HepG2 (cell line): ENCODE measurements around the gene AUH. TPM values are rescaled to one million over a fixed set of nuclear protein-coding genes. Genes with fewer than 3 reads are reported as not detected.

Experiments
- ATAC-seq: fragments of 200-7000 bp; cut with Tn5 transposase; 3 replicates; pipeline ENCODE4 v1.9.1; 2020; ENCODE audit warnings: mild to moderate bottlenecking, moderate library complexity
- BruUV-seq: library from RNA; stranded (reverse); fragments of 400-500 nt; replicated peaks from 2 replicates; lab custom pipeline; 2021; lab: Mats Ljungman, UMichigan
- CTCF ChIA-PET: fragments of 300-600 bp; formaldehyde crosslinking; extraction: SDS; loops from one replicate; lab custom pipeline; 2021; ENCODE audit warnings: low total read pairs, inconsistent platforms, low intra/inter-chr PET ratio; lab: Yijun Ruan, JAX
- POLR2A ChIA-PET: fragments of 350-600 bp; sonication (Branson Sonifier 250); formaldehyde crosslinking; loops from one replicate; lab custom pipeline; 2020; ENCODE audit warnings: antibody characterized with exemption, inconsistent platforms; lab: Yijun Ruan, JAX
- DNase-seq: peaks from one replicate; pipeline ENCODE4 v3.0.0-alpha.2; 2015; ENCODE audit warnings: low spot score
- FAIRE-seq: peaks from 3 replicates; lab custom pipeline; 2011; peaks lifted over from hg19 to GRCh38; lab: Jason Lieb, UNC
- H2AFZ ChIP-seq: one replicate; pipeline ENCODE4 v1.6.1; 2011; ENCODE audit warnings: low read length, inconsistent platforms
- H3K27ac ChIP-seq: fragments of 300-600 bp; 3 replicates; pipeline ENCODE4 v1.8.0; 2011; ENCODE audit warnings: mixed run types, mild to moderate bottlenecking, mixed read lengths, low read length, inconsistent platforms; ENCODE audit not compliant: insufficient read depth; ENCODE audit errors: extremely low read length
- H3K27me3 ChIP-seq, 2 experiments: fragments of 200-600 bp in 1 of 2; 2 replicates in 1 of 2; 3 replicates in 1 of 2; pipeline versions ENCODE4 v1.6.0 to v1.8.0; 2011; ENCODE audit warnings: low read length in 2 of 2, mild to moderate bottlenecking in 2 of 2, moderate library complexity in 2 of 2, inconsistent platforms in 1 of 2; ENCODE audit not compliant: insufficient read depth in 2 of 2, control insufficient read depth in 1 of 2
- H3K36me3 ChIP-seq, 2 experiments: fragments of 200-600 bp in 1 of 2; replicated peaks in 1 of 2; 2 replicates in 1 of 2; 3 replicates in 1 of 2; pipeline versions ENCODE4 v1.5.1 to v1.8.0; 2011; ENCODE audit warnings: low read length in 2 of 2, inconsistent platforms in 1 of 2; ENCODE audit not compliant: insufficient read depth in 2 of 2, control insufficient read depth in 1 of 2
- H3K4me1 ChIP-seq: 2 replicates; pipeline ENCODE4 v1.5.1; 2012; ENCODE audit warnings: low read length, inconsistent platforms; ENCODE audit not compliant: insufficient read depth
- H3K4me2 ChIP-seq: 2 replicates; pipeline ENCODE4 v1.6.0; 2011; ENCODE audit warnings: low read depth, low read length, inconsistent platforms
- H3K4me3 ChIP-seq, 3 experiments: fragments of 200-600 bp in 1 of 3; sonication (generic), shearing (Covaris generic) in 1 of 3; replicated peaks in 1 of 3; 2 replicates each; pipeline ENCODE4 v1.5.1; 2011 to 2016; ENCODE audit warnings: low read length in 3 of 3, inconsistent platforms in 2 of 3, low read depth in 2 of 3, mild to moderate bottlenecking in 2 of 3, control low read depth in 1 of 3, mixed read lengths in 1 of 3; ENCODE audit not compliant: insufficient read depth in 1 of 3
- H3K79me2 ChIP-seq: one replicate; pipeline ENCODE4 v1.6.1; 2011; ENCODE audit warnings: low read length, inconsistent platforms; ENCODE audit not compliant: insufficient read depth
- H3K9ac ChIP-seq: 2 replicates; pipeline ENCODE4 v1.6.0; 2011; ENCODE audit warnings: mild to moderate bottlenecking, low read depth, low read length, inconsistent platforms; ENCODE audit not compliant: insufficient read depth
- H3K9me3 ChIP-seq: 2 replicates; pipeline ENCODE4 v1.5.1; 2012; ENCODE audit warnings: mild to moderate bottlenecking, low read length
- H4K20me1 ChIP-seq: 2 replicates; pipeline ENCODE4 v1.6.0; 2011; ENCODE audit warnings: inconsistent platforms, mild to moderate bottlenecking, low read length, moderate library complexity; ENCODE audit not compliant: insufficient read depth
- CTCF ChIP-seq: sonication (generic); formaldehyde crosslinking; IDR thresholded peaks from 2 replicates; pipeline ENCODE4 v1.5.0; 2020; ENCODE audit warnings: mild to moderate bottlenecking, missing genetic modification reagents, moderate library complexity
- POGK ChIP-seq: sonication (generic); formaldehyde crosslinking; conservative IDR thresholded peaks from 2 replicates; pipeline ENCODE4 v1.8.0; 2022; ENCODE audit warnings: mild to moderate bottlenecking, moderate library complexity, missing genetic modification reagents
- POLR2G ChIP-seq: fragments of 200-400 bp; formaldehyde crosslinking; IDR thresholded peaks from 2 replicates; pipeline ENCODE4 v1.6.1; 2018; ENCODE audit warnings: mild to moderate bottlenecking, low read depth, low read length, moderate library complexity
- RBM22 ChIP-seq: fragments of 200-400 bp; formaldehyde crosslinking; optimal IDR thresholded peaks from 2 replicates; pipeline ENCODE3; 2017; ENCODE audit warnings: mild to moderate bottlenecking, low read length, moderate library complexity
- REXO4 ChIP-seq: sonication (generic); formaldehyde crosslinking; IDR thresholded peaks from 2 replicates; pipeline ENCODE4 v1.8.0; 2022; ENCODE audit warnings: missing genetic modification reagents, mild to moderate bottlenecking, borderline replicate concordance
- SP4 ChIP-seq: sonication (generic); formaldehyde crosslinking; IDR thresholded peaks from 2 replicates; pipeline ENCODE4 v1.8.1; 2023; ENCODE audit warnings: mild to moderate bottlenecking, missing genetic modification reagents
- ZNF562 ChIP-seq: sonication (generic); formaldehyde crosslinking; IDR thresholded peaks from 2 replicates; pipeline ENCODE4 v1.8.0; 2022; ENCODE audit warnings: missing genetic modification reagents, borderline replicate concordance
- ZSCAN25 ChIP-seq: sonication (generic); formaldehyde crosslinking; IDR thresholded peaks from 2 replicates; pipeline ENCODE4 v1.8.0; 2022; ENCODE audit warnings: mild to moderate bottlenecking, missing genetic modification reagents
- WGBS: methylation state at CpG from one replicate; pipeline ENCODE4 v1.1.6; 2017; ENCODE audit warnings: low lambda C conversion rate; 5-methylcytosine and 5-hydroxymethylcytosine counted together
- in situ Hi-C: cut with HindIII; loops from 2 replicates; pipeline ENCODE4 v1.10.0; 2017; ENCODE audit warnings: low pct_unique_long_range_greater_than_20kb; ENCODE audit not compliant: extremely low pct_ligation_motif_present
- intact Hi-C: fragments of 100-400 bp; cut with micrococcal nuclease; formaldehyde crosslinking; loops from one replicate; pipeline ENCODE4 v1.10.0; 2022; ENCODE audit not compliant: unreplicated experiment
- polyA plus RNA-seq, 8 experiments: library from polyadenylated mRNA; depleted of rRNA in 3 of 8; stranded (reverse) in 7 of 8; unstranded in 1 of 8; fragments of >200 nt; fragmentation: Illumina TruSeq in 4 of 8; extraction: Trizol in 4 of 8; gene quantifications; 2 replicates each; pipeline versions ENCODE4 v1.2.1 to v1.2.3, GENCODE V29; 2011 to 2016; ENCODE audit warnings: low read depth in 4 of 8, missing spikeins in 1 of 8, mixed read lengths in 1 of 8; ENCODE audit not compliant: insufficient read depth in 1 of 8
- total RNA-seq, 5 experiments: library from RNA; depleted of rRNA; stranded (reverse); fragments of >200 nt; fragmentation: Illumina TruSeq; extraction: Trizol; gene quantifications; 2 replicates each; pipeline ENCODE4 v1.2.3, GENCODE V29; 2016; ENCODE audit warnings: low read depth in 1 of 5

The AUH gene
- total and polyA plus RNA-seq, 2 of the 13 experiments (the other 11 are each of a cell fraction or from before 2014, with no cell fraction given): 25.8 to 31.9 TPM

- Histone ChIP-seq H3K4me1 (peaks cover 21% of the 10 kb centered on the region), H3K9me3 (no peaks in the 10 kb centered on the region), H3K4me2 (no peak overlapping the region), H2AFZ (no peak overlapping the region), H4K20me1 (peaks cover 29% of the 10 kb centered on the region), H3K27ac (no peak overlapping the region), H3K79me2 (peaks cover 2% of the 10 kb centered on the region), H3K36me3 (peaks cover 5 to 8% of the 10 kb centered on the region in 2 experiments), H3K4me3 (no peak overlapping the region), H3K27me3 (no peaks in the 10 kb centered on the region)
- in situ Hi-C loops (no loop called here), intact Hi-C loops (no loop called here)
- WGBS: 96% methylated on average over 14 of the region's 14 CpGs
- CTCF ChIA-PET: no interaction called here
- no peak for DNase-seq
- no TSS peak for BruUV-seq
- no peak for TF ChIP-seq CTCF
- TF ChIP-seq ZNF562 (CRISPR knock-in tag): no peak
- no peak for TF ChIP-seq POGK (CRISPR knock-in tag)
- no peak for TF ChIP-seq SP4
- no peak for TF ChIP-seq ZSCAN25 (CRISPR knock-in tag)
- TF ChIP-seq POLR2G: peak; percentile 16; the same call in 1 of the 2 replicates
- TF ChIP-seq REXO4 (CRISPR knock-in tag): no peak
- TF ChIP-seq RBM22: peak; percentile 48
- TF ChIP-seq, all 625 proteins: peak for 2
- H3K9ac ChIP-seq: no peak overlapping the region
- FAIRE-seq (no peak), ATAC-seq (no peak)
- POLR2A ChIA-PET: no interaction called here
Observed at GRCh38 chr9:91403665-91404543, 42.2 kb upstream of the AUH start.
